Keratinocyte (primary cell): Measurements from ENCODE around the gene CCT8L2. TPM values are rescaled to one million over a fixed set of nuclear protein-coding genes. Genes with fewer than 3 reads are reported as not detected.
"Not testable (repeated sequence)": the region's sequence is repeated elsewhere in the genome, so short reads cannot be mapped to it uniquely, and the experiment has no call there.

Source experiments
- DNase-seq: peaks from one replicate; pipeline ENCODE4 v3.0.0-alpha.2; 2011; ENCODE audit warnings: low read depth, missing footprints, low spot score
- FAIRE-seq: peaks from 2 replicates; lab custom pipeline; 2011; peaks lifted over from hg19 to GRCh38; lab: Jason Lieb, UNC
- H2AFZ ChIP-seq: 2 replicates; pipeline ENCODE4 v1.6.0; 2012; ENCODE audit warnings: low read length, control low read depth, inconsistent platforms; ENCODE audit not compliant: control insufficient read depth
- H3K27ac ChIP-seq: 2 replicates; pipeline ENCODE4 v1.5.1; 2011; ENCODE audit warnings: low read length; ENCODE audit not compliant: control insufficient read depth, insufficient read depth
- H3K27me3 ChIP-seq: 3 replicates; pipeline ENCODE4 v1.6.0; 2011; ENCODE audit warnings: low read length; ENCODE audit not compliant: control insufficient read depth, insufficient read depth; ENCODE audit errors: extremely low read depth
- H3K36me3 ChIP-seq, 2 experiments: 2 replicates in 1 of 2; 3 replicates in 1 of 2; pipeline ENCODE4 v1.5.1; 2011; ENCODE audit warnings: low read length in 2 of 2, mild to moderate bottlenecking in 1 of 2; ENCODE audit not compliant: control insufficient read depth in 2 of 2, insufficient read depth in 2 of 2; ENCODE audit errors: extremely low read depth in 1 of 2
- H3K4me1 ChIP-seq: 3 replicates; pipeline ENCODE4 v1.5.1; 2011; ENCODE audit warnings: low read length; ENCODE audit not compliant: control insufficient read depth, insufficient read depth; ENCODE audit errors: extremely low read depth
- H3K4me2 ChIP-seq: 3 replicates; pipeline ENCODE4 v1.6.0; 2011; ENCODE audit warnings: low read depth, low read length; ENCODE audit not compliant: control insufficient read depth, insufficient read depth; ENCODE audit errors: extremely low read depth
- H3K4me3 ChIP-seq, 3 experiments: fragments of 200-600 bp in 1 of 3; sonication (generic) in 1 of 3; 2 replicates in 2 of 3; 3 replicates in 1 of 3; pipeline ENCODE4 v1.5.1; 2011 to 2016; ENCODE audit warnings: low read length in 3 of 3, mild to moderate bottlenecking in 3 of 3, control low read depth in 2 of 3, inconsistent platforms in 1 of 3, low read depth in 1 of 3, mixed read lengths in 1 of 3, mixed run types in 1 of 3, moderate library complexity in 1 of 3; ENCODE audit not compliant: control insufficient read depth in 2 of 3, insufficient read depth in 2 of 3; ENCODE audit errors: extremely low read depth in 1 of 3
- H3K79me2 ChIP-seq: 2 replicates; pipeline ENCODE4 v1.6.0; 2012; ENCODE audit warnings: low read length; ENCODE audit not compliant: control insufficient read depth, insufficient read depth
- H3K9ac ChIP-seq: 3 replicates; pipeline ENCODE4 v1.6.0; 2011; ENCODE audit warnings: low read length; ENCODE audit not compliant: control insufficient read depth, insufficient read depth; ENCODE audit errors: extremely low read depth
- H3K9me1 ChIP-seq: 3 replicates; pipeline ENCODE4 v1.6.0; 2011; ENCODE audit warnings: low read length; ENCODE audit not compliant: control insufficient read depth, insufficient read depth; ENCODE audit errors: extremely low read depth
- H3K9me3 ChIP-seq: 2 replicates; pipeline ENCODE4 v1.5.1; 2012; ENCODE audit warnings: low read depth, low read length; ENCODE audit not compliant: control insufficient read depth
- H4K20me1 ChIP-seq: 3 replicates; pipeline ENCODE4 v1.6.0; 2011; ENCODE audit warnings: low read length; ENCODE audit not compliant: control insufficient read depth, insufficient read depth; ENCODE audit errors: extremely low read depth
- EZH2 ChIP-seq: IDR thresholded peaks from one replicate; pipeline ENCODE4 v1.6.1; 2012; ENCODE audit warnings: inconsistent platforms, mild to moderate bottlenecking, low read length, moderate library complexity
- dilution Hi-C: fragments of 300-500 bp; cut with MboI; formaldehyde crosslinking; loops from one replicate; pipeline ENCODE4 v1.7.0; 2020; ENCODE audit warnings: low sequenced_read_pairs; ENCODE audit not compliant: extremely low pct_ligation_motif_present
- polyA plus RNA-seq, 5 experiments: library from polyadenylated mRNA; depleted of rRNA in 3 of 5; stranded (reverse) in 3 of 5; stranded (forward) in 1 of 5; unstranded in 1 of 5; fragments of >200 nt; gene quantifications; 1 replicate in 1 of 5; 2 replicates in 3 of 5; 3 replicates in 1 of 5; pipeline versions ENCODE4 v1.2.1 to v1.2.3, GENCODE V29; 2011 to 2012; ENCODE audit warnings: missing spikeins in 2 of 5, low read depth in 1 of 5, low replicate concordance in 1 of 5
- TF ChIP-seq, protein P1 (sequence below), 3 experiments: IDR thresholded peaks in 1 of 3; conservative IDR thresholded peaks in 1 of 3; optimal IDR thresholded peaks in 1 of 3; 2 replicates in 2 of 3; 3 replicates in 1 of 3; pipeline versions ENCODE3 to v1.5.1; 2011; ENCODE audit warnings: low read length in 3 of 3, mild to moderate bottlenecking in 3 of 3, moderate library complexity in 2 of 3, control low read depth in 1 of 3, inconsistent platforms in 1 of 3; ENCODE audit not compliant: insufficient read depth in 2 of 3; ENCODE audit errors: extremely low read depth in 1 of 3

CCT8L2 gene
- polyA plus RNA-seq, 1 donor (not counting 4 experiments of a cell fraction or from before 2014, with no cell fraction given) = not detected

DNA sequence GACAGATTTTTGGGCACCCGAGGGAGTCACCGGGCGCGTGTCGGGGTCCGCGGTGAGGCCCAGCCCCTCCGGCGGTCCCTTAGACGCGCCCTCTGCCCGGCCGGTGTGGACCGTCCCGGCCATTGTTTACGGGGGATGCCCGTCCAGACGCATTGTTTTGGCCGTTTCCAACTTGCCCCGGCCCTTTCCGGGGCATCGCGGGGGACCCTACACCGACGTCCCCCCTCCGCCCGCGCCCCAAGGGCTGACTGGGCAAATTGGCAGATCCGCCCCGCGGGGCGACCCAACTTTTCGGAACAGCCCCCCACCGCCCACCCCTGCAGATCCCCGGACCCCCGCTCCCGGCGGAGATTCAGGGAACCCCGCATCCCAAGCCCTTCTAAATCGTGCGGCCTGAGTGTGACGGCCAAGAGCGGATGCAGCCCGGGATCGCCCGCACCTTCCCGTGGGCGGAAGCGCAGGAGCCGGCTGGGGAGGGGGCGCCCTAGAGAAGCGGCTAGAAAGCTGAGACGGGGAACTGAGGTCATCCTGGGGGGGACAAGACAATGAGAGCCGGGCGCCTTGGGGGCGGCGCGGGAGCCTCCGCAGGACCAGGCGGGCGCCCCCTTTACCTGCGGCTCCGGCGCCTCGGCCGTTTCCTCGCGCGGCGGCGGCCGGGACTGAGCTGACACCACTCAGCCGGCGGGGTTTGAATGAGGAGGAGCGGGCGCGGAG is 17.1 kb upstream of the CCT8L2 start:
- Histone ChIP-seq H3K9me3 (no peaks in the 10 kb centered on the region), H3K36me3 (no peaks in the 10 kb centered on the region), H3K4me2 (peak overlapping the region; percentile 73), H3K27me3 (no peaks in the 10 kb centered on the region), H3K4me1 (peaks cover 3% of the 10 kb centered on the region), H3K27ac (peak overlapping the region; percentile 52), H3K9ac (peak overlapping the region; percentile 56), H3K9me1 (no peaks in the 10 kb centered on the region), H3K79me2 (peaks cover 43% of the 10 kb centered on the region), H2AFZ (peak overlapping the region; percentile 15), H4K20me1 (no peaks in the 10 kb centered on the region), H3K4me3 (peak overlapping the region; percentile 34 to 67 (median 42))
- dilution Hi-C loops = no loop called here
- TF ChIP-seq EZH2 = no peak
- TF ChIP-seq, protein P1, sequence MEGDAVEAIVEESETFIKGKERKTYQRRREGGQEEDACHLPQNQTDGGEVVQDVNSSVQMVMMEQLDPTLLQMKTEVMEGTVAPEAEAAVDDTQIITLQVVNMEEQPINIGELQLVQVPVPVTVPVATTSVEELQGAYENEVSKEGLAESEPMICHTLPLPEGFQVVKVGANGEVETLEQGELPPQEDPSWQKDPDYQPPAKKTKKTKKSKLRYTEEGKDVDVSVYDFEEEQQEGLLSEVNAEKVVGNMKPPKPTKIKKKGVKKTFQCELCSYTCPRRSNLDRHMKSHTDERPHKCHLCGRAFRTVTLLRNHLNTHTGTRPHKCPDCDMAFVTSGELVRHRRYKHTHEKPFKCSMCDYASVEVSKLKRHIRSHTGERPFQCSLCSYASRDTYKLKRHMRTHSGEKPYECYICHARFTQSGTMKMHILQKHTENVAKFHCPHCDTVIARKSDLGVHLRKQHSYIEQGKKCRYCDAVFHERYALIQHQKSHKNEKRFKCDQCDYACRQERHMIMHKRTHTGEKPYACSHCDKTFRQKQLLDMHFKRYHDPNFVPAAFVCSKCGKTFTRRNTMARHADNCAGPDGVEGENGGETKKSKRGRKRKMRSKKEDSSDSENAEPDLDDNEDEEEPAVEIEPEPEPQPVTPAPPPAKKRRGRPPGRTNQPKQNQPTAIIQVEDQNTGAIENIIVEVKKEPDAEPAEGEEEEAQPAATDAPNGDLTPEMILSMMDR (optimal IDR thresholded peaks at IDR 0.05 in 1 of 3, IDR thresholded peaks at IDR 0.05 in 1 of 3, conservative IDR thresholded peaks at IDR 0.05 in 1 of 3; ENCODE audit: extremely low read depth in 1 of 3, insufficient read depth in 2 of 3, low read length in 3 of 3) = no peak
- FAIRE-seq = no peak
- no peak for DNase-seq

GRCh38 chr22:16608931-16609330 is 16.3 kb upstream of the CCT8L2 start:
- DNase-seq = no peak
- H3K9me1 ChIP-seq = no peaks in the 10 kb centered on the region
- H3K4me2 ChIP-seq = peak overlapping the region; percentile 73
- peak overlapping the region; percentile 22 for H2AFZ ChIP-seq
- no peaks in the 10 kb centered on the region for H4K20me1 ChIP-seq
- peak overlapping the region; percentile 52 for H3K27ac ChIP-seq
- TF ChIP-seq, protein P1 (optimal IDR thresholded peaks at IDR 0.05 in 1 of 3, IDR thresholded peaks at IDR 0.05 in 1 of 3, conservative IDR thresholded peaks at IDR 0.05 in 1 of 3; ENCODE audit: extremely low read depth in 1 of 3, insufficient read depth in 2 of 3, low read length in 3 of 3) = no peak
- TF ChIP-seq EZH2 = no peak
- dilution Hi-C loops = no loop called here
- peak overlapping the region; percentile 12 to 67 (median 60) for H3K4me3 ChIP-seq
- H3K4me1 ChIP-seq = peaks cover 3% of the 10 kb centered on the region
- H3K9ac ChIP-seq = peak overlapping the region; percentile 56
- FAIRE-seq = no peak
- H3K9me3 ChIP-seq = no peaks in the 10 kb centered on the region
- peaks cover 51% of the 10 kb centered on the region for H3K79me2 ChIP-seq
- H3K36me3 ChIP-seq = no peaks in the 10 kb centered on the region
- no peaks in the 10 kb centered on the region for H3K27me3 ChIP-seq

DNA sequence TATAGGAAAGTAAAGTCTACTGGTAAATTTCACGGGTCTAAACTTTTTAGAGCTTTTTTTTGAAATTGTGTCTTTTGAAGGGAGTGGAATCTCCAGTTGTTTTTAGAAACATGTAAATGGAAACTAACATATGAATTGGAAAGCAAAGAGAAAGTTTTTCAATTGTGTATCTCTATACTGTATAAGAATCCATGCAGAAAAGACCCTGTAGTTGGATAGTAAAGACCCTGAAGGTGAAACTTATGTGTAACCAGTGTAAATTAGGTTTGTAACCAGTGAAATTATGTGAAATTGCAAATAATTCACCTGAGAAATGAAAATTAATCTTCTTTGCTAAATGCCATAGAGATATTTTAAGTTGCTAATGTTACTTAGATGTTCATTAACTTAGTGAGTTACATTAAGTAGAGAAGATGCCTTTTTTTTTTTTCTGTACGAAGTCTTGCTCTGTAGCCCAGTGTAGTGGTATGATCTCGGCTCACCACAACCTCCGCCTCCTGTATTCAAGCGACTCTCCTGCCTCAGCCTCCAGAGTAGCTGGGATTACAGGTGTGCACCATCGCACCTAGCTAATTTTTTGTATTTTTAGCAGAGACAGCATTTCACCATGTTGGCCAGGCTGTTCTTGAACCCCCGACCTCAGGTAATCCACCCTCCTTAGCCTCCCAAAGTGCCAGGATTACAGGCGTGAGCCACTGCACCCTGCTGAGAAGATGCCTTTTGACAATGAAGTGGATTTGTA is 11.8 kb upstream of the CCT8L2 start:
- not testable (repeated sequence) for FAIRE-seq

More for the DNA sequence above, 11.8 kb upstream of the CCT8L2 start:
- H3K79me2 ChIP-seq = peaks cover 48% of the 10 kb centered on the region
- H3K9ac ChIP-seq, H3K27me3 ChIP-seq, H4K20me1 ChIP-seq, H2AFZ ChIP-seq, H3K9me3 ChIP-seq, dilution Hi-C loops, DNase-seq, H3K4me3 ChIP-seq, H3K4me1 ChIP-seq, H3K36me3 ChIP-seq, H3K9me1 ChIP-seq, H3K27ac ChIP-seq: not testable (repeated sequence)
- peak overlapping the region; percentile 39 for H3K4me2 ChIP-seq
